OCI-LY7 (cell line): ENCODE data around the gene NXN. TPM values are rescaled to one million over a fixed set of nuclear protein-coding genes. Genes with fewer than 3 reads are reported as not detected.
"Not testable (repeated sequence)": the region's sequence is repeated elsewhere in the genome, so short reads cannot be mapped to it uniquely, and the experiment has no call there.

Experiments
- BruUV-seq: library from RNA; stranded (reverse); fragments of 400-500 nt; replicated peaks from 2 replicates; lab custom pipeline; 2021; lab: Mats Ljungman, UMichigan
- CTCF ChIA-PET: fragments of 300-600 bp; sonication (Branson Sonifier 250); formaldehyde crosslinking; loops from one replicate; lab custom pipeline; 2022; ENCODE audit warnings: antibody characterized with exemption; ENCODE audit not compliant: unreplicated experiment; lab: Charles Lee
- POLR2A ChIA-PET: fragments of 300-600 bp; sonication (Branson Sonifier 250); formaldehyde crosslinking; loops from one replicate; lab custom pipeline; 2022; ENCODE audit warnings: antibody characterized with exemption; lab: Charles Lee
- DNase-seq: peaks from one replicate; pipeline ENCODE4 v3.0.0-alpha.2; 2015; ENCODE audit warnings: low spot score
- H2AFZ ChIP-seq: fragments of 200-600 bp; sonication (generic), shearing (Covaris generic); 2 replicates; pipeline ENCODE4 v1.6.1; 2014; ENCODE audit warnings: mild to moderate bottlenecking, antibody characterized with exemption, low read length, moderate library complexity
- H3K27ac ChIP-seq: fragments of 200-600 bp; sonication (generic); 2 replicates; pipeline ENCODE4 v1.5.1; 2014; ENCODE audit warnings: mixed run types, low read depth, mild to moderate bottlenecking, moderate library complexity, low read length, inconsistent platforms; ENCODE audit not compliant: poor library complexity, severe bottlenecking
- H3K36me3 ChIP-seq: fragments of 200-600 bp; sonication (generic); 2 replicates; pipeline ENCODE4 v1.6.1; 2014; ENCODE audit warnings: mild to moderate bottlenecking, antibody characterized with exemption, low read length, moderate library complexity, mixed read lengths; ENCODE audit not compliant: insufficient read depth
- H3K4me1 ChIP-seq: fragments of 200-600 bp; sonication (generic); 2 replicates; pipeline ENCODE4 v1.5.1; 2014; ENCODE audit warnings: mild to moderate bottlenecking, low read length; ENCODE audit not compliant: insufficient read depth, poor library complexity, severe bottlenecking
- H3K4me2 ChIP-seq: fragments of 200-600 bp; sonication (generic); 2 replicates; pipeline ENCODE4 v1.6.1; 2014; ENCODE audit warnings: mild to moderate bottlenecking, low read length
- H3K4me3 ChIP-seq: fragments of 200-600 bp; sonication (generic); 2 replicates; pipeline ENCODE4 v1.5.1; 2014; ENCODE audit warnings: mild to moderate bottlenecking, low read depth, low read length; ENCODE audit not compliant: poor library complexity, severe bottlenecking
- H3K79me2 ChIP-seq: fragments of 200-600 bp; sonication (generic); 2 replicates; pipeline ENCODE4 v1.6.1; 2016; ENCODE audit warnings: low read depth, mild to moderate bottlenecking, low read length, moderate library complexity, mixed read lengths; ENCODE audit not compliant: insufficient read depth
- H3K9me2 ChIP-seq: fragments of 200-600 bp; sonication (generic); 2 replicates; pipeline ENCODE4 v1.6.1; 2016; ENCODE audit warnings: mild to moderate bottlenecking, low read length, mixed read lengths; ENCODE audit not compliant: insufficient read depth
- H3K9me3 ChIP-seq: fragments of 200-600 bp; sonication (generic); 2 replicates; pipeline ENCODE4 v1.6.1; 2014; ENCODE audit warnings: mild to moderate bottlenecking, mixed run types, low read length, mixed read lengths
- H4K20me1 ChIP-seq: fragments of 200-600 bp; sonication (generic); 2 replicates; pipeline ENCODE4 v1.6.1; 2014; ENCODE audit warnings: mild to moderate bottlenecking, antibody characterized with exemption, low read length, moderate library complexity, mixed read lengths; ENCODE audit not compliant: insufficient read depth
- CTCF ChIP-seq: fragments of 200-600 bp; sonication (generic); conservative IDR thresholded peaks from 2 replicates; pipeline ENCODE4 v1.5.1; 2014; ENCODE audit warnings: mild to moderate bottlenecking, antibody characterized with exemption, low read length, moderate library complexity, mixed read lengths
- EZH2phosphoT487 ChIP-seq: fragments of 200-600 bp; sonication (generic); IDR thresholded peaks from 2 replicates; pipeline ENCODE4 v1.6.1; 2018; ENCODE audit warnings: low read depth, borderline replicate concordance, mild to moderate bottlenecking, mixed run types, antibody characterized with exemption, low read length, moderate library complexity, mixed read lengths
- intact Hi-C: fragments of 100-400 bp; cut with micrococcal nuclease; formaldehyde crosslinking; loops from one replicate; pipeline ENCODE4 v1.10.0; 2022; ENCODE audit not compliant: unreplicated experiment
- total RNA-seq, 2 experiments: library from RNA; depleted of rRNA in 1 of 2; stranded (reverse); fragments of >200 nt in 1 of 2; shearing (Covaris generic) in 1 of 2; gene quantifications; 2 replicates each; pipeline ENCODE4 v1.2.3, GENCODE V29; 2014 to 2022

NXN gene
- total RNA-seq, 2 experiments from 2014 or later, result 1.3 to 2.8 TPM

- Histone ChIP-seq H4K20me1 (no peaks in the 10 kb centered on the region), H3K9me2 (no peaks in the 10 kb centered on the region), H2AFZ (no peak overlapping the region), H3K27ac (no peak overlapping the region), H3K4me2 (no peak overlapping the region), H3K4me3 (no peak overlapping the region), H3K79me2 (no peaks in the 10 kb centered on the region), H3K36me3 (no peaks in the 10 kb centered on the region), H3K4me1 (peaks cover 7% of the 10 kb centered on the region), H3K9me3 (no peaks in the 10 kb centered on the region)
- TF ChIP-seq EZH2phosphoT487, result no peak
- no peak for TF ChIP-seq CTCF
- ChIA-PET POLR2A (no interaction called here), CTCF (no interaction called here)
- no peak for DNase-seq
- BruUV-seq, result no TSS peak
- intact Hi-C loops, result no loop called here
Observed at GRCh38 chr17:975371-975915, 4.1 kb downstream of the NXN start.

- H2AFZ ChIP-seq, CTCF ChIA-PET, DNase-seq, H3K4me2 ChIP-seq, H3K9me3 ChIP-seq, H3K27ac ChIP-seq, H3K79me2 ChIP-seq, H3K4me1 ChIP-seq, BruUV-seq, H3K36me3 ChIP-seq, intact Hi-C loops, H3K9me2 ChIP-seq, H4K20me1 ChIP-seq, H3K4me3 ChIP-seq: not testable (repeated sequence)
- POLR2A ChIA-PET, result interaction anchor here (0.5 kb wide), 1 partner anchor 86 kb away, joined by 4 read pairs; no protein-coding TSS in a partner anchor
Observed at GRCh38 chr17:974778-975177, 4.8 kb downstream of the NXN start.

GRCh38 chr17:973053-973452 is 6.5 kb downstream of the NXN start:
- Histone ChIP-seq H3K27ac (no peak overlapping the region), H3K4me2 (no peak overlapping the region), H3K9me2 (no peaks in the 10 kb centered on the region), H3K4me1 (no peaks in the 10 kb centered on the region), H3K36me3 (no peaks in the 10 kb centered on the region), H4K20me1 (no peaks in the 10 kb centered on the region), H2AFZ (no peak overlapping the region), H3K9me3 (no peaks in the 10 kb centered on the region), H3K4me3 (no peak overlapping the region), H3K79me2 (no peaks in the 10 kb centered on the region)
- BruUV-seq, result no TSS peak
- POLR2A ChIA-PET, result interaction anchor here (1.2 kb wide), 1 partner anchor 15 kb away, joined by 5 read pairs; no protein-coding TSS in a partner anchor
- intact Hi-C loops, result no loop called here
- no peak for DNase-seq
- TF ChIP-seq EZH2phosphoT487 (no peak), CTCF (no peak)
- CTCF ChIA-PET, result no interaction called here

- CTCF ChIA-PET, DNase-seq, H3K4me3 ChIP-seq, POLR2A ChIA-PET, H3K4me1 ChIP-seq, H3K36me3 ChIP-seq, H4K20me1 ChIP-seq, H2AFZ ChIP-seq, H3K4me2 ChIP-seq, H3K79me2 ChIP-seq, H3K9me3 ChIP-seq, H3K9me2 ChIP-seq, BruUV-seq, H3K27ac ChIP-seq, intact Hi-C loops: not testable (repeated sequence)
Observed at GRCh38 chr17:971861-972260, 7.7 kb downstream of the NXN start.
